Coronary artery (tissue), 2 donors: ENCODE results near the gene CDKL4.

Source experiments
- DNase-seq: peaks from one replicate; pipeline ENCODE4 v3.0.0-alpha.2; 2017; ENCODE audit warnings: low spot score
- H3K27ac ChIP-seq, 2 donors: fragments of 200-600 bp; sonication (generic); one replicate each; pipeline ENCODE4 v1.5.1; 2016 to 2019
- H3K4me3 ChIP-seq: fragments of 200-600 bp; sonication (generic); 2 replicates; pipeline ENCODE4 v1.5.1; 2016; ENCODE audit warnings: mild to moderate bottlenecking, moderate library complexity
- CTCF ChIP-seq: fragments of 200-600 bp; sonication (generic); IDR thresholded peaks from one replicate; pipeline ENCODE4 v1.5.1; 2019; ENCODE audit warnings: antibody characterized with exemption

Gene CDKL4

GRCh38 chr2:39243469-39244123 is at the start of gene CDKL4:
CDKL4 (minus strand) TSS chr2:39243970.
- H3K4me3 ChIP-seq = peak within 1 kb of the TSS; percentile 66
- no peak for TF ChIP-seq CTCF
- DNase-seq = no peak
- no peak within 1 kb of the TSS for H3K27ac ChIP-seq

- Histone ChIP-seq H3K27ac (no peak overlapping the region), H3K4me3 (no peak overlapping the region)
- DNase-seq = no peak
- TF ChIP-seq CTCF = no peak
Observed at GRCh38 chr2:39290433-39290832, 46.7 kb upstream of the CDKL4 start.

GRCh38 chr2:39289609-39290008 is 45.8 kb upstream of the CDKL4 start:
- no peak for DNase-seq
- TF ChIP-seq CTCF = no peak
- Histone ChIP-seq H3K27ac (no peak overlapping the region), H3K4me3 (no peak overlapping the region)

GRCh38 chr2:39283561-39283960 is 39.8 kb upstream of the CDKL4 start:
- DNase-seq = no peak
- no peak for TF ChIP-seq CTCF
- Histone ChIP-seq H3K4me3 (no peak overlapping the region), H3K27ac (no peak overlapping the region)

- no peak overlapping the region for H3K4me3 ChIP-seq
- no peak for TF ChIP-seq CTCF
- no peak overlapping the region for H3K27ac ChIP-seq
- no peak for DNase-seq
Observed at GRCh38 chr2:39281391-39281790, 37.6 kb upstream of the CDKL4 start.

- Histone ChIP-seq H3K4me3 (no peak overlapping the region), H3K27ac (no peak overlapping the region)
- TF ChIP-seq CTCF = no peak
- no peak for DNase-seq
Observed at GRCh38 chr2:39275016-39275415, 31.2 kb upstream of the CDKL4 start.

GRCh38 chr2:39269941-39270340 is 26.2 kb upstream of the CDKL4 start:
- H3K4me3 ChIP-seq = no peak overlapping the region
- no peak for DNase-seq
- no peak for TF ChIP-seq CTCF
- no peak overlapping the region for H3K27ac ChIP-seq
